Neural cell (in vitro differentiated cells): ENCODE measurements around the gene FARP2. TPM values are rescaled to one million over a fixed set of nuclear protein-coding genes. Genes with fewer than 3 reads are reported as not detected.

Experiments used
- H2AFZ ChIP-seq: fragments of 200-600, 300-800 bp; sonication (generic), shearing (Covaris generic); 2 replicates; pipeline ENCODE4 v1.6.0; 2014; ENCODE audit warnings: low read depth, mild to moderate bottlenecking, antibody characterized with exemption, low read length, moderate library complexity
- H3F3A ChIP-seq: fragments of 200-600 bp; shearing (Covaris generic); 2 replicates; pipeline ENCODE4 v1.6.1; 2016; ENCODE audit warnings: mild to moderate bottlenecking, moderate library complexity, mixed read lengths, antibody characterized with exemption, low read length; ENCODE audit not compliant: insufficient read depth, poor library complexity, severe bottlenecking
- H3K27ac ChIP-seq: fragments of 200-600, 300-800 bp; sonication (generic), shearing (Covaris generic); 2 replicates; pipeline ENCODE4 v1.5.1; 2014; ENCODE audit warnings: mild to moderate bottlenecking, low read length, moderate library complexity
- H3K27me3 ChIP-seq: fragments of 300-800, 200-600 bp; sonication (generic), shearing (Covaris generic); 2 replicates; pipeline ENCODE4 v1.6.0; 2014; ENCODE audit warnings: mild to moderate bottlenecking, low read depth, low read length, moderate library complexity; ENCODE audit not compliant: insufficient read depth
- H3K36me3 ChIP-seq: fragments of 300-800, 200-600 bp; sonication (generic), shearing (Covaris generic); 2 replicates; pipeline ENCODE4 v1.5.1; 2014; ENCODE audit warnings: mild to moderate bottlenecking, antibody characterized with exemption, low read length, moderate library complexity; ENCODE audit not compliant: insufficient read depth
- H3K4me2 ChIP-seq: fragments of 300-800, 200-600 bp; sonication (generic), shearing (Covaris generic); 2 replicates; pipeline ENCODE4 v1.6.0; 2014; ENCODE audit warnings: mild to moderate bottlenecking, low read length
- H3K4me3 ChIP-seq: fragments of 300-800, 200-600 bp; sonication (generic), shearing (Covaris generic); 2 replicates; pipeline ENCODE4 v1.5.1; 2014; ENCODE audit warnings: mild to moderate bottlenecking, low read length, moderate library complexity
- H3K79me2 ChIP-seq: fragments of 200-600 bp; shearing (Covaris generic); replicated peaks from 2 replicates; pipeline ENCODE4 v1.6.0; 2014; ENCODE audit warnings: mild to moderate bottlenecking, low read length, moderate library complexity; ENCODE audit not compliant: insufficient read depth
- H3K9ac ChIP-seq: fragments of 300-800, 200-600 bp; sonication (generic), shearing (Covaris generic); 2 replicates; pipeline ENCODE4 v1.6.1; 2016; ENCODE audit warnings: mild to moderate bottlenecking, low read length, mixed read lengths
- H3K9me2 ChIP-seq: fragments of 200-600 bp; shearing (Covaris generic); 2 replicates; pipeline ENCODE4 v1.6.1; 2016; ENCODE audit warnings: mild to moderate bottlenecking, low read length, mixed read lengths; ENCODE audit not compliant: insufficient read depth
- H3K9me3 ChIP-seq: fragments of 200-600, 300-800 bp; sonication (generic), shearing (Covaris generic); 2 replicates; pipeline ENCODE4 v1.6.1; 2016; ENCODE audit warnings: mild to moderate bottlenecking, mixed run types, low read length, moderate library complexity, mixed read lengths
- H4K20me1 ChIP-seq: fragments of 200-600 bp; shearing (Covaris generic); 2 replicates; pipeline ENCODE4 v1.6.1; 2016; ENCODE audit warnings: mild to moderate bottlenecking, mixed run types; ENCODE audit not compliant: insufficient read depth
- EP300 ChIP-seq: fragments of 450-650 bp; conservative IDR thresholded peaks from 2 replicates; pipeline ENCODE4 v1.6.1; 2014; ENCODE audit warnings: antibody characterized with exemption, mild to moderate bottlenecking, moderate library complexity; ENCODE audit not compliant: poor library complexity, severe bottlenecking
- EZH2 ChIP-seq: fragments of 200-600, 300-800 bp; shearing (Covaris generic), sonication (generic); IDR thresholded peaks from 2 replicates; pipeline ENCODE4 v1.6.1; 2014; ENCODE audit warnings: antibody characterized with exemption, low read length, borderline replicate concordance, mild to moderate bottlenecking; ENCODE audit not compliant: insufficient read depth, poor library complexity, severe bottlenecking
- MXI1 ChIP-seq: fragments of 450-650 bp; conservative IDR thresholded peaks from 2 replicates; pipeline ENCODE4 v1.6.1; 2014; ENCODE audit warnings: antibody characterized with exemption, mild to moderate bottlenecking; ENCODE audit not compliant: poor library complexity, severe bottlenecking
- POLR2AphosphoS5 ChIP-seq: IDR thresholded peaks from 2 replicates; pipeline ENCODE4 v1.6.1; 2012
- RAD21 ChIP-seq: fragments of 450-650 bp; conservative IDR thresholded peaks from 2 replicates; pipeline ENCODE4 v1.6.1; 2014; ENCODE audit warnings: antibody characterized with exemption, mild to moderate bottlenecking, moderate library complexity
- SMC3 ChIP-seq: fragments of 450-650 bp; conservative IDR thresholded peaks from 2 replicates; pipeline ENCODE4 v1.6.1; 2014; ENCODE audit warnings: antibody characterized with exemption, mild to moderate bottlenecking, moderate library complexity; ENCODE audit not compliant: poor library complexity
- TAF1 ChIP-seq: IDR thresholded peaks from 2 replicates; pipeline ENCODE4 v1.6.1; 2012; ENCODE audit warnings: low read depth
- polyA plus RNA-seq: library from polyadenylated mRNA; depleted of rRNA; stranded (reverse); fragments of >200 nt; gene quantifications from 2 replicates; pipeline ENCODE4 v1.2.3, GENCODE V29; 2014
- TF ChIP-seq, protein P1 (sequence below): IDR thresholded peaks from 2 replicates; pipeline ENCODE4 v1.6.1; 2012; ENCODE audit warnings: borderline replicate concordance
- TF ChIP-seq, protein P2 (sequence below): fragments of 450-650 bp; IDR thresholded peaks from 2 replicates; pipeline ENCODE4 v1.5.1; 2014; ENCODE audit warnings: antibody characterized with exemption, mild to moderate bottlenecking, moderate library complexity; ENCODE audit not compliant: poor library complexity, severe bottlenecking

The FARP2 gene
- polyA plus RNA-seq, 1 donor from 2014 or later, result 13.3 TPM

DNA sequence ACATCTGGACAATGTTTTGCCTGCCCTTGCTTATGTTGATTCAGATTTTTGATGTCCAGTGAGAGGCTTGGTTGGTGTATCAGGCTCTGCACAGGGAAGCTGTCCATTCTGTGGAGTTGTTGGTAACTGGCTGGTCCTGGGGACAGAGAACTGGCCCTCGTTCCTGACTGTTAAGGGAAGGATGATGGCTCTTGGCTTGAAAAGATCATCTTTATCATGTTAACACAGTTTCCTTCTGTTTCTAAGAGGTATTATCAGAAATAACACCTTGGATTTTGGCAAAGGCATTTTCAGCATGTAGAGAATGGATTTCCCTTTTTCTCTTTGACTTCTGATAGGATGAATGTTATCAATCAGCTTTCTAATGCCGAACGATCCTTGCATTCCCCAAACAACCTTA lies 133.0 kb downstream of the FARP2 start:
- no peak overlapping the region for H3K4me2 ChIP-seq
- TF ChIP-seq EZH2 (no peak), POLR2AphosphoS5 (no peak), TAF1 (no peak), EP300 (no peak), MXI1 (no peak), RAD21 (no peak), SMC3 (no peak)
- TF ChIP-seq, protein P1, sequence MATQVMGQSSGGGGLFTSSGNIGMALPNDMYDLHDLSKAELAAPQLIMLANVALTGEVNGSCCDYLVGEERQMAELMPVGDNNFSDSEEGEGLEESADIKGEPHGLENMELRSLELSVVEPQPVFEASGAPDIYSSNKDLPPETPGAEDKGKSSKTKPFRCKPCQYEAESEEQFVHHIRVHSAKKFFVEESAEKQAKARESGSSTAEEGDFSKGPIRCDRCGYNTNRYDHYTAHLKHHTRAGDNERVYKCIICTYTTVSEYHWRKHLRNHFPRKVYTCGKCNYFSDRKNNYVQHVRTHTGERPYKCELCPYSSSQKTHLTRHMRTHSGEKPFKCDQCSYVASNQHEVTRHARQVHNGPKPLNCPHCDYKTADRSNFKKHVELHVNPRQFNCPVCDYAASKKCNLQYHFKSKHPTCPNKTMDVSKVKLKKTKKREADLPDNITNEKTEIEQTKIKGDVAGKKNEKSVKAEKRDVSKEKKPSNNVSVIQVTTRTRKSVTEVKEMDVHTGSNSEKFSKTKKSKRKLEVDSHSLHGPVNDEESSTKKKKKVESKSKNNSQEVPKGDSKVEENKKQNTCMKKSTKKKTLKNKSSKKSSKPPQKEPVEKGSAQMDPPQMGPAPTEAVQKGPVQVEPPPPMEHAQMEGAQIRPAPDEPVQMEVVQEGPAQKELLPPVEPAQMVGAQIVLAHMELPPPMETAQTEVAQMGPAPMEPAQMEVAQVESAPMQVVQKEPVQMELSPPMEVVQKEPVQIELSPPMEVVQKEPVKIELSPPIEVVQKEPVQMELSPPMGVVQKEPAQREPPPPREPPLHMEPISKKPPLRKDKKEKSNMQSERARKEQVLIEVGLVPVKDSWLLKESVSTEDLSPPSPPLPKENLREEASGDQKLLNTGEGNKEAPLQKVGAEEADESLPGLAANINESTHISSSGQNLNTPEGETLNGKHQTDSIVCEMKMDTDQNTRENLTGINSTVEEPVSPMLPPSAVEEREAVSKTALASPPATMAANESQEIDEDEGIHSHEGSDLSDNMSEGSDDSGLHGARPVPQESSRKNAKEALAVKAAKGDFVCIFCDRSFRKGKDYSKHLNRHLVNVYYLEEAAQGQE, result no peak
- TF ChIP-seq, protein P2, sequence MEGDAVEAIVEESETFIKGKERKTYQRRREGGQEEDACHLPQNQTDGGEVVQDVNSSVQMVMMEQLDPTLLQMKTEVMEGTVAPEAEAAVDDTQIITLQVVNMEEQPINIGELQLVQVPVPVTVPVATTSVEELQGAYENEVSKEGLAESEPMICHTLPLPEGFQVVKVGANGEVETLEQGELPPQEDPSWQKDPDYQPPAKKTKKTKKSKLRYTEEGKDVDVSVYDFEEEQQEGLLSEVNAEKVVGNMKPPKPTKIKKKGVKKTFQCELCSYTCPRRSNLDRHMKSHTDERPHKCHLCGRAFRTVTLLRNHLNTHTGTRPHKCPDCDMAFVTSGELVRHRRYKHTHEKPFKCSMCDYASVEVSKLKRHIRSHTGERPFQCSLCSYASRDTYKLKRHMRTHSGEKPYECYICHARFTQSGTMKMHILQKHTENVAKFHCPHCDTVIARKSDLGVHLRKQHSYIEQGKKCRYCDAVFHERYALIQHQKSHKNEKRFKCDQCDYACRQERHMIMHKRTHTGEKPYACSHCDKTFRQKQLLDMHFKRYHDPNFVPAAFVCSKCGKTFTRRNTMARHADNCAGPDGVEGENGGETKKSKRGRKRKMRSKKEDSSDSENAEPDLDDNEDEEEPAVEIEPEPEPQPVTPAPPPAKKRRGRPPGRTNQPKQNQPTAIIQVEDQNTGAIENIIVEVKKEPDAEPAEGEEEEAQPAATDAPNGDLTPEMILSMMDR, result no peak
- no peaks in the 10 kb centered on the region for H3K79me2 ChIP-seq
- no peak overlapping the region for H3K4me3 ChIP-seq
- no peak overlapping the region for H3K9ac ChIP-seq
- no peaks in the 10 kb centered on the region for H4K20me1 ChIP-seq
- H3K9me3 ChIP-seq, result no peaks in the 10 kb centered on the region
- no peaks in the 10 kb centered on the region for H3K27me3 ChIP-seq
- H2AFZ ChIP-seq, result no peak overlapping the region
- no peaks in the 10 kb centered on the region for H3F3A ChIP-seq
- no peaks in the 10 kb centered on the region for H3K9me2 ChIP-seq
- H3K36me3 ChIP-seq, result no peaks in the 10 kb centered on the region
- no peak overlapping the region for H3K27ac ChIP-seq

DNA sequence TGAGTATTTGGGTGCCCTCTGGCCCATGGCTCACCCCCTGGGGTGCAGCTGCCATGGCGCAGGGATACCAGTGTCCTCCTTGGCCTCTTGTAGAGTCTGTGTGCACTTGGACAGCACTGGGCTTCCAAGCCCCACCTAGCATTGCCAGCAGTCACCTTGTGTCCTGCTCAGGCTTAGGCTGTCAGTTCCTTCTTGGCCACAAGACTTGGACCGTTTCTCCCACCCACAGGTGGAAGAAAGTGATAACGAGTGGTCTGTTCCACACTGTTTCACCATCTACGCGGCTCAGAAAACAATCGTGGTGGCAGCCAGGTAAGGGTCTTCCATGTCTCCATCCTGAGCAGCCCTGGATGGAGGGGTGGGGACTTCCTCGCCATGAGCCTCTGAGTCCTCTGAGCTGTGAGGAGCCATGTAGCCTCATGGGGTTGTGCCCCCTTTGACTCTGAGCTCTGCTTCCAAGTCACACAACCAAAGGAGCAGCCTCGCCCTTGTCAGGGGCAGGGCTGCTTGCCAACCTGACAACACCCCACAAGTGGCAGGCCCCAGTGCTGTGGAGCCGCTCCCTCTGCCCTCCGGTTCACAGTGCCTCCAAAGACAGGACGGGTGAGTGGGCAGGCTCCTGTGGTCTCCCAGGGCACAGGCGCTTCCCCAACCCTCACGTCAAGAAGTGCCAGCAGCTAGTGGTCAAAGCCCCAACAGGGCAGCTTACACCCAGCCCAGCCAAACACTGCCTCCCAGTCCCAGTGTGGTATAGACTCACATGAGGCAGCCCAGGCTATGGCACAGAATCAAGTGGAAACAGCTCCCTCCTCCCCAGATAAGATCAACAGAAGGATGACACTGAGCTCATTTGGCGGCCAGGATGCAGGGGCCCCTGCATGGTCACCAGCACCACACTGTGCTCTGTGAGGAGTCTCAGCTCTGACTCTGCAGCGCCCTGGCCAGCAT lies 133.9 kb downstream of the FARP2 start:
- Histone ChIP-seq H3K9me3 (no peaks in the 10 kb centered on the region), H3K27ac (no peak overlapping the region), H3K79me2 (no peaks in the 10 kb centered on the region), H4K20me1 (no peaks in the 10 kb centered on the region), H3K36me3 (no peaks in the 10 kb centered on the region), H3K4me3 (no peak overlapping the region), H2AFZ (no peak overlapping the region), H3K4me2 (no peak overlapping the region), H3K27me3 (no peaks in the 10 kb centered on the region), H3K9me2 (no peaks in the 10 kb centered on the region), H3F3A (no peaks in the 10 kb centered on the region), H3K9ac (no peak overlapping the region)
- TF ChIP-seq POLR2AphosphoS5 (no peak), MXI1 (no peak), TAF1 (no peak), SMC3 (no peak), RAD21 (no peak), EZH2 (no peak), EP300 (no peak)
- TF ChIP-seq, protein P2, result no peak
- TF ChIP-seq, protein P1, result no peak
